ENCODE measurements around the gene WWC1. TPM values are rescaled to one million over a fixed set of nuclear protein-coding genes. Genes with fewer than 3 reads are reported as not detected.

Gene WWC1
- total RNA-seq, 1 donor from 2014 or later: 48.6 TPM

GRCh38 chr5:168390491-168390890 lies 99.0 kb downstream of the WWC1 start:
- H3K4me2 ChIP-seq (ENCODE audit: low read length): no peak overlapping the region
- H2AFZ ChIP-seq (ENCODE audit: low read depth, low read length): no peak overlapping the region
- TF ChIP-seq, protein P1, sequence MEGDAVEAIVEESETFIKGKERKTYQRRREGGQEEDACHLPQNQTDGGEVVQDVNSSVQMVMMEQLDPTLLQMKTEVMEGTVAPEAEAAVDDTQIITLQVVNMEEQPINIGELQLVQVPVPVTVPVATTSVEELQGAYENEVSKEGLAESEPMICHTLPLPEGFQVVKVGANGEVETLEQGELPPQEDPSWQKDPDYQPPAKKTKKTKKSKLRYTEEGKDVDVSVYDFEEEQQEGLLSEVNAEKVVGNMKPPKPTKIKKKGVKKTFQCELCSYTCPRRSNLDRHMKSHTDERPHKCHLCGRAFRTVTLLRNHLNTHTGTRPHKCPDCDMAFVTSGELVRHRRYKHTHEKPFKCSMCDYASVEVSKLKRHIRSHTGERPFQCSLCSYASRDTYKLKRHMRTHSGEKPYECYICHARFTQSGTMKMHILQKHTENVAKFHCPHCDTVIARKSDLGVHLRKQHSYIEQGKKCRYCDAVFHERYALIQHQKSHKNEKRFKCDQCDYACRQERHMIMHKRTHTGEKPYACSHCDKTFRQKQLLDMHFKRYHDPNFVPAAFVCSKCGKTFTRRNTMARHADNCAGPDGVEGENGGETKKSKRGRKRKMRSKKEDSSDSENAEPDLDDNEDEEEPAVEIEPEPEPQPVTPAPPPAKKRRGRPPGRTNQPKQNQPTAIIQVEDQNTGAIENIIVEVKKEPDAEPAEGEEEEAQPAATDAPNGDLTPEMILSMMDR (IDR thresholded peaks at IDR 0.05; ENCODE audit: insufficient read depth, low read depth, low read length): no peak
- TF ChIP-seq EZH2 (IDR thresholded peaks at IDR 0.05; ENCODE audit: insufficient read depth, low read length): no peak
- DNase-seq (ENCODE audit: low read depth) (no peak), FAIRE-seq (no peak)
- no peak overlapping the region for H3K4me3 ChIP-seq (ENCODE audit: insufficient read depth, low read depth, low read length)
- H3K27me3 Mint-ChIP-seq (ENCODE audit: low read depth, unreplicated experiment): no peaks in the 10 kb centered on the region
- H3K27me3 ChIP-seq (ENCODE audit: insufficient read depth, low read length): no peaks in the 10 kb centered on the region
- H3K9me3 Mint-ChIP-seq (ENCODE audit: unreplicated experiment): peaks cover 8% of the 10 kb centered on the region
- no peaks in the 10 kb centered on the region for H4K20me1 ChIP-seq (ENCODE audit: insufficient read depth, low read length)
- no peaks in the 10 kb centered on the region for H3K79me2 ChIP-seq (ENCODE audit: insufficient read depth, low read length)
- H3K36me3 ChIP-seq (ENCODE audit: insufficient read depth, low read length): no peaks in the 10 kb centered on the region
- H3K4me1 ChIP-seq (ENCODE audit: insufficient read depth, low read length): no peaks in the 10 kb centered on the region
- no peak overlapping the region for H3K4me3 Mint-ChIP-seq (ENCODE audit: unreplicated experiment)
- H3K36me3 Mint-ChIP-seq (ENCODE audit: low read depth, unreplicated experiment): peaks cover 33% of the 10 kb centered on the region
- no peaks in the 10 kb centered on the region for H3K9me3 ChIP-seq (ENCODE audit: insufficient read depth, low read depth, low read length)
- H3K27ac Mint-ChIP-seq (ENCODE audit: unreplicated experiment): no peak overlapping the region
- no peak overlapping the region for H3K9ac ChIP-seq (ENCODE audit: low read length)
- no peak overlapping the region for H3K27ac ChIP-seq (ENCODE audit: low read depth, low read length)
- H3K4me1 Mint-ChIP-seq (ENCODE audit: low read depth, unreplicated experiment): no peaks in the 10 kb centered on the region

- H3K4me3 Mint-ChIP-seq (ENCODE audit: unreplicated experiment): no peak overlapping the region
- FAIRE-seq: no peak
- no peak overlapping the region for H2AFZ ChIP-seq (ENCODE audit: low read depth, low read length)
Measured at GRCh38 chr5:168393773-168394172, 102.3 kb downstream of the WWC1 start.

More at GRCh38 chr5:168393773-168394172, 102.3 kb downstream of the WWC1 start:
- Mint-ChIP-seq H3K9me3 (ENCODE audit: unreplicated experiment) (peaks cover 8% of the 10 kb centered on the region), H3K27ac (ENCODE audit: unreplicated experiment) (no peak overlapping the region), H3K27me3 (ENCODE audit: low read depth, unreplicated experiment) (no peaks in the 10 kb centered on the region), H3K36me3 (ENCODE audit: low read depth, unreplicated experiment) (peaks cover 33% of the 10 kb centered on the region), H3K4me1 (ENCODE audit: low read depth, unreplicated experiment) (no peaks in the 10 kb centered on the region)
- Histone ChIP-seq H4K20me1 (ENCODE audit: insufficient read depth, low read length) (no peaks in the 10 kb centered on the region), H3K4me2 (ENCODE audit: low read length) (no peak overlapping the region), H3K27me3 (ENCODE audit: insufficient read depth, low read length) (no peaks in the 10 kb centered on the region), H3K9me3 (ENCODE audit: insufficient read depth, low read depth, low read length) (no peaks in the 10 kb centered on the region), H3K4me1 (ENCODE audit: insufficient read depth, low read length) (no peaks in the 10 kb centered on the region), H3K4me3 (ENCODE audit: insufficient read depth, low read depth, low read length) (no peak overlapping the region), H3K27ac (ENCODE audit: low read depth, low read length) (no peak overlapping the region), H3K79me2 (ENCODE audit: insufficient read depth, low read length) (no peaks in the 10 kb centered on the region), H3K9ac (ENCODE audit: low read length) (no peak overlapping the region), H3K36me3 (ENCODE audit: insufficient read depth, low read length) (no peaks in the 10 kb centered on the region)
- no peak for DNase-seq (ENCODE audit: low read depth)
- TF ChIP-seq, protein P1 (IDR thresholded peaks at IDR 0.05; ENCODE audit: insufficient read depth, low read depth, low read length): no peak
- no peak for TF ChIP-seq EZH2 (IDR thresholded peaks at IDR 0.05; ENCODE audit: insufficient read depth, low read length)
